GM12878 (cell line): Measurements from ENCODE around the gene PEMT. TPM values are rescaled to one million over a fixed set of nuclear protein-coding genes. Genes with fewer than 3 reads are reported as not detected.

Source experiments
- ATAC-seq: fragments of 200-7000 bp; cut with Tn5 transposase; 3 replicates; pipeline ENCODE4 v1.9.1; 2020; ENCODE audit warnings: mild to moderate bottlenecking, moderate library complexity
- BruUV-seq: library from RNA; stranded (reverse); fragments of 400-500 nt; replicated peaks from 2 replicates; lab custom pipeline; 2021; lab: Mats Ljungman, UMichigan
- CTCF ChIA-PET: fragments of 300-600 bp; sonication (Branson Sonifier 250); formaldehyde crosslinking; extraction: SDS; loops from one replicate; lab custom pipeline; 2021; ENCODE audit warnings: inconsistent platforms; lab: Yijun Ruan, JAX
- POLR2A ChIA-PET: fragments of 350-600 bp; formaldehyde crosslinking; extraction: SDS; loops from one replicate; lab custom pipeline; 2021; ENCODE audit warnings: inconsistent platforms; lab: Charles Lee
- RAD21 ChIA-PET: fragments of 300-600 bp; sonication (Branson Sonifier 250); formaldehyde crosslinking; loops from one replicate; lab custom pipeline; 2023; ENCODE audit warnings: antibody characterized with exemption; ENCODE audit not compliant: unreplicated experiment; lab: Charles Lee
- SMC1A ChIA-PET: fragments of 300-600 bp; sonication (Branson Sonifier 250); formaldehyde crosslinking; loops from one replicate; lab custom pipeline; 2023; ENCODE audit not compliant: unreplicated experiment, uncharacterized antibody; lab: Charles Lee
- DNase-seq: peaks from one replicate; pipeline ENCODE4 v3.0.0-alpha.2; 2011; ENCODE audit warnings: low read depth, low spot score
- FAIRE-seq: peaks from 3 replicates; lab custom pipeline; 2011; peaks lifted over from hg19 to GRCh38; lab: Jason Lieb, UNC
- H2AFZ ChIP-seq: 2 replicates; pipeline ENCODE4 v1.6.0; 2011; ENCODE audit warnings: low read depth, low read length, control low read depth; ENCODE audit not compliant: control insufficient read depth
- H3K27ac ChIP-seq: 2 replicates; pipeline ENCODE4 v1.5.1; 2011; ENCODE audit warnings: control low read depth; ENCODE audit not compliant: control insufficient read depth, insufficient read depth
- H3K27me3 ChIP-seq, 2 experiments: replicated peaks in 1 of 2; 2 replicates each; pipeline versions ENCODE4 v1.6.0 to v1.6.1; 2011; ENCODE audit warnings: low read length in 1 of 2; ENCODE audit not compliant: control insufficient read depth in 2 of 2, insufficient read depth in 2 of 2
- H3K36me3 ChIP-seq, 2 experiments: 2 replicates each; pipeline ENCODE4 v1.5.1; 2011; ENCODE audit warnings: low read length in 1 of 2; ENCODE audit not compliant: control insufficient read depth in 2 of 2, insufficient read depth in 2 of 2
- H3K4me1 ChIP-seq: 2 replicates; pipeline ENCODE4 v1.6.1; 2011; ENCODE audit warnings: mild to moderate bottlenecking, low read length, moderate library complexity, mixed read lengths; ENCODE audit not compliant: control insufficient read depth, insufficient read depth
- H3K4me2 ChIP-seq: 2 replicates; pipeline ENCODE4 v1.6.0; 2011; ENCODE audit warnings: control low read depth; ENCODE audit not compliant: control insufficient read depth, insufficient read depth
- H3K4me3 ChIP-seq: fragments of 200-600 bp; sonication (generic); 2 replicates; pipeline ENCODE4 v1.5.1; 2016
- H3K79me2 ChIP-seq: 2 replicates; pipeline ENCODE4 v1.6.0; 2011; ENCODE audit warnings: low read length; ENCODE audit not compliant: control insufficient read depth, insufficient read depth
- H3K9ac ChIP-seq: 2 replicates; pipeline ENCODE4 v1.8.0; 2011; ENCODE audit warnings: low read length, control low read depth, mixed read lengths; ENCODE audit not compliant: control insufficient read depth, insufficient read depth
- H3K9me3 ChIP-seq: replicated peaks from 3 replicates; pipeline ENCODE4 v1.5.1; 2011; ENCODE audit warnings: mild to moderate bottlenecking, low read length; ENCODE audit not compliant: control insufficient read depth, insufficient read depth
- H4K20me1 ChIP-seq: 2 replicates; pipeline ENCODE4 v1.6.0; 2011; ENCODE audit not compliant: control insufficient read depth, insufficient read depth
- CBFB ChIP-seq: IDR thresholded peaks from 2 replicates; pipeline ENCODE4 v1.6.1; 2016; ENCODE audit warnings: antibody characterized with exemption, low read depth
- CEBPZ ChIP-seq: fragments of 150-350 bp; IDR thresholded peaks from 2 replicates; pipeline ENCODE4 v1.6.1; 2016; ENCODE audit warnings: low read depth, low read length
- KDM1A ChIP-seq: fragments of 200-600 bp; sonication (generic); IDR thresholded peaks from 2 replicates; pipeline ENCODE4 v1.6.1; 2016; ENCODE audit warnings: borderline replicate concordance
- MEF2A ChIP-seq: IDR thresholded peaks from 2 replicates; pipeline ENCODE4 v1.6.1; 2011; ENCODE audit warnings: low read depth, mild to moderate bottlenecking, low read length, moderate library complexity; ENCODE audit not compliant: insufficient read depth
- MEF2B ChIP-seq: fragments of 450-650 bp; IDR thresholded peaks from 2 replicates; pipeline ENCODE4 v1.6.1; 2018; ENCODE audit warnings: mild to moderate bottlenecking, moderate library complexity; ENCODE audit not compliant: partially characterized antibody, poor library complexity, severe bottlenecking
- NFYA ChIP-seq: IDR thresholded peaks from 2 replicates; pipeline ENCODE4 v1.6.1; 2011; ENCODE audit warnings: low read depth, mild to moderate bottlenecking, low read length, improper control_type of control experiment, borderline replicate concordance
- POLR2A ChIP-seq: IDR thresholded peaks from 2 replicates; pipeline ENCODE4 v1.6.1; 2011; ENCODE audit warnings: low read depth, mild to moderate bottlenecking, low read length
- SMC3 ChIP-seq: IDR thresholded peaks from 2 replicates; pipeline ENCODE4 v1.6.1; 2011; ENCODE audit warnings: low read length, improper control_type of control experiment, borderline replicate concordance
- TCF7 ChIP-seq: IDR thresholded peaks from 2 replicates; pipeline ENCODE4 v1.6.1; 2014; ENCODE audit warnings: antibody characterized with exemption, borderline replicate concordance
- ZBTB33 ChIP-seq: fragments of 450-650 bp; IDR thresholded peaks from 2 replicates; pipeline ENCODE4 v1.6.1; 2017; ENCODE audit warnings: mild to moderate bottlenecking
- WGBS: methylation state at CpG from one replicate; pipeline ENCODE4 v1.1.6; 2016; ENCODE audit warnings: low lambda C conversion rate; ENCODE audit not compliant: insufficient replicate concordance, insufficient coverage; ENCODE audit errors: missing lambda C conversion rate; 5-methylcytosine and 5-hydroxymethylcytosine counted together
- in situ Hi-C: fragments of 300-500 bp; cut with MboI; formaldehyde crosslinking; loops from 9 replicates; pipeline ENCODE4 v1.14.3; 2018; ENCODE audit warnings: mixed read lengths
- intact Hi-C: fragments of 100-400 bp; cut with micrococcal nuclease; formaldehyde crosslinking; loops from one replicate; pipeline ENCODE4 v1.14.2; 2022; ENCODE audit not compliant: unreplicated experiment
- polyA plus RNA-seq, 11 experiments: library from polyadenylated mRNA; depleted of rRNA in 4 of 11; unstranded in 6 of 11; stranded (reverse) in 5 of 11; fragments of >200 nt; fragmentation: Nextera tagmentation in 4 of 11; fragmentation: Illumina TruSeq in 1 of 11; extraction: Ambion mirVana in 4 of 11; extraction: Trizol in 1 of 11; gene quantifications; 1 replicate in 1 of 11; 2 replicates in 10 of 11; pipeline versions ENCODE4 v1.2.1 to v1.2.3, GENCODE V29; 2011 to 2016; ENCODE audit warnings: inconsistent platforms in 2 of 11, missing spikeins in 2 of 11, low read depth in 1 of 11
- total RNA-seq, 4 experiments: library from RNA; depleted of rRNA in 3 of 4; stranded (reverse); fragments of >200 nt in 3 of 4; fragmentation: Illumina TruSeq in 1 of 4; extraction: Trizol in 1 of 4; gene quantifications; 2 replicates each; pipeline versions ENCODE4 v1.2.1 to v1.2.3, GENCODE V29; 2013 to 2021
- TF ChIP-seq, protein P1 (sequence below): IDR thresholded peaks from 2 replicates; pipeline ENCODE4 v1.6.1; 2011; ENCODE audit warnings: low read depth, low read length, improper control_type of control experiment, borderline replicate concordance
- TF ChIP-seq, protein P2 (sequence below): fragments of 450-650 bp; IDR thresholded peaks from 2 replicates; pipeline ENCODE4 v1.6.1; 2018; ENCODE audit warnings: mild to moderate bottlenecking, low read depth, moderate library complexity; ENCODE audit not compliant: partially characterized antibody

The PEMT gene
- total and polyA plus RNA-seq, 10 of the 15 experiments (the other 5 are each of a cell fraction or from before 2014, with no cell fraction given) = 2.8 to 44.7 (median 25.4) TPM

DNA sequence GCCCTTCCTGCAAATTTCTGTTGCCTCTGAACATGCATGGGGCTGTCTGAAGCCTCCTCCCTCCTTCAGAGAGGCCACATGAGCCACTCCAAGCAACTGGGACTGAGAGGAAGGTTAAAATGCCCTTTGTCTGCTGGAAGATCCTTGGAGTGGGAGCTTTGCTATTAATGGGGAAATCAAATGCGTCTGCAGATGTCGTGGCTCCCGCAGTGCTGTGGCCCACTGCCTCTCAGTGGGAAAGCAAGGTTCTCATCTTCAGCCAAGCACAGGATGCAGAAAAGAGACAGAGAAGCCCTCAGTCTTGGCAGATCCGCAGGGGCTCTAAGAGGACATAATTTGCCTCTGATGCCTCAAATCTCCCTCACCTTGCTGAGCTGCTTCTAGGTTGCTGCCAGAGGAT is 34.8 kb downstream of the PEMT start (continued):
- TF ChIP-seq SMC3 (no peak), POLR2A (no peak), TCF7 (no peak), MEF2A (no peak), CBFB (no peak), MEF2B (no peak), CEBPZ (no peak)

- in situ Hi-C loops = no loop called here
- POLR2A ChIA-PET = no interaction called here
- no peaks in the 10 kb centered on the region for H3K27me3 ChIP-seq
- 85% methylated on average over 8 of the region's 8 CpGs for WGBS
- H3K4me2 ChIP-seq = no peak overlapping the region
- H3K9ac ChIP-seq = no peak overlapping the region
- DNase-seq (no peak), FAIRE-seq (no peak), ATAC-seq (no peak)
- CTCF ChIA-PET = interaction anchor here (0.7 kb wide), 1 partner anchor 35 kb away, joined by 3 read pairs; no protein-coding TSS in a partner anchor
- H3K4me1 ChIP-seq = no peaks in the 10 kb centered on the region
- intact Hi-C loops = no loop called here
- no peaks in the 10 kb centered on the region for H3K79me2 ChIP-seq
- H3K9me3 ChIP-seq = no peaks in the 10 kb centered on the region
- RAD21 ChIA-PET = no interaction called here
- no peaks in the 10 kb centered on the region for H4K20me1 ChIP-seq
- H3K27ac ChIP-seq = no peak overlapping the region
- SMC1A ChIA-PET = no interaction called here
- no TSS peak for BruUV-seq
- no peaks in the 10 kb centered on the region for H3K36me3 ChIP-seq
- no peak overlapping the region for H2AFZ ChIP-seq
- H3K4me3 ChIP-seq = no peak overlapping the region
- TF ChIP-seq KDM1A (no peak), NFYA (no peak), ZBTB33 (no peak)
- TF ChIP-seq, protein P1, sequence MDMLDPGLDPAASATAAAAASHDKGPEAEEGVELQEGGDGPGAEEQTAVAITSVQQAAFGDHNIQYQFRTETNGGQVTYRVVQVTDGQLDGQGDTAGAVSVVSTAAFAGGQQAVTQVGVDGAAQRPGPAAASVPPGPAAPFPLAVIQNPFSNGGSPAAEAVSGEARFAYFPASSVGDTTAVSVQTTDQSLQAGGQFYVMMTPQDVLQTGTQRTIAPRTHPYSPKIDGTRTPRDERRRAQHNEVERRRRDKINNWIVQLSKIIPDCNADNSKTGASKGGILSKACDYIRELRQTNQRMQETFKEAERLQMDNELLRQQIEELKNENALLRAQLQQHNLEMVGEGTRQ = no peak
- TF ChIP-seq, protein P2, sequence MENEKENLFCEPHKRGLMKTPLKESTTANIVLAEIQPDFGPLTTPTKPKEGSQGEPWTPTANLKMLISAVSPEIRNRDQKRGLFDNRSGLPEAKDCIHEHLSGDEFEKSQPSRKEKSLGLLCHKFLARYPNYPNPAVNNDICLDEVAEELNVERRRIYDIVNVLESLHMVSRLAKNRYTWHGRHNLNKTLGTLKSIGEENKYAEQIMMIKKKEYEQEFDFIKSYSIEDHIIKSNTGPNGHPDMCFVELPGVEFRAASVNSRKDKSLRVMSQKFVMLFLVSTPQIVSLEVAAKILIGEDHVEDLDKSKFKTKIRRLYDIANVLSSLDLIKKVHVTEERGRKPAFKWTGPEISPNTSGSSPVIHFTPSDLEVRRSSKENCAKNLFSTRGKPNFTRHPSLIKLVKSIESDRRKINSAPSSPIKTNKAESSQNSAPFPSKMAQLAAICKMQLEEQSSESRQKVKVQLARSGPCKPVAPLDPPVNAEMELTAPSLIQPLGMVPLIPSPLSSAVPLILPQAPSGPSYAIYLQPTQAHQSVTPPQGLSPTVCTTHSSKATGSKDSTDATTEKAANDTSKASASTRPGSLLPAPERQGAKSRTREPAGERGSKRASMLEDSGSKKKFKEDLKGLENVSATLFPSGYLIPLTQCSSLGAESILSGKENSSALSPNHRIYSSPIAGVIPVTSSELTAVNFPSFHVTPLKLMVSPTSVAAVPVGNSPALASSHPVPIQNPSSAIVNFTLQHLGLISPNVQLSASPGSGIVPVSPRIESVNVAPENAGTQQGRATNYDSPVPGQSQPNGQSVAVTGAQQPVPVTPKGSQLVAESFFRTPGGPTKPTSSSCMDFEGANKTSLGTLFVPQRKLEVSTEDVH = no peak
Observed at GRCh38 chr17:17555906-17556305, 35.6 kb downstream of the PEMT start.
